Measurements from ENCODE around the gene MYOD1.

DNA sequence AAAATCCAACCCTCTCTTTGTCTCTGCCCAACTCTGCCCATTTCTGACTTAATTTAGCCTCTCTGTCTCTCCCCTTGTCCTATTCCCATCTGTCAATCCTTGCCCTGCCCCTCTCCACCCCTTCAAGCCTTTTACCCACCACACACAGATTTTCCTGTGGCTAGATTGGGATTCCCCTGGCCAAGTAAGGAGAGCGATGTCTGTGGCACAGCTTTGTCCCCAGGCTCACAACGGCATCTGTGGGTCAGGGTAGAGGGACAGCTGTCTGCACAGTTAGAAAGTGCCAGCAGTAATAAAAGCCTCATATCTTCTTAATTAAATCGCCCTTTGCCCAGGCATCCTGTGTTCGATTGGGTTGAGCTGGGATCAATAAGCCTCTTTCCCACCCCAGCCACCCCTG lies 13.9 kb downstream of the MYOD1 start:
- TF ChIP-seq, protein P1, sequence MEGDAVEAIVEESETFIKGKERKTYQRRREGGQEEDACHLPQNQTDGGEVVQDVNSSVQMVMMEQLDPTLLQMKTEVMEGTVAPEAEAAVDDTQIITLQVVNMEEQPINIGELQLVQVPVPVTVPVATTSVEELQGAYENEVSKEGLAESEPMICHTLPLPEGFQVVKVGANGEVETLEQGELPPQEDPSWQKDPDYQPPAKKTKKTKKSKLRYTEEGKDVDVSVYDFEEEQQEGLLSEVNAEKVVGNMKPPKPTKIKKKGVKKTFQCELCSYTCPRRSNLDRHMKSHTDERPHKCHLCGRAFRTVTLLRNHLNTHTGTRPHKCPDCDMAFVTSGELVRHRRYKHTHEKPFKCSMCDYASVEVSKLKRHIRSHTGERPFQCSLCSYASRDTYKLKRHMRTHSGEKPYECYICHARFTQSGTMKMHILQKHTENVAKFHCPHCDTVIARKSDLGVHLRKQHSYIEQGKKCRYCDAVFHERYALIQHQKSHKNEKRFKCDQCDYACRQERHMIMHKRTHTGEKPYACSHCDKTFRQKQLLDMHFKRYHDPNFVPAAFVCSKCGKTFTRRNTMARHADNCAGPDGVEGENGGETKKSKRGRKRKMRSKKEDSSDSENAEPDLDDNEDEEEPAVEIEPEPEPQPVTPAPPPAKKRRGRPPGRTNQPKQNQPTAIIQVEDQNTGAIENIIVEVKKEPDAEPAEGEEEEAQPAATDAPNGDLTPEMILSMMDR (conservative IDR thresholded peaks at IDR 0.05): no peak
- no peak for TF ChIP-seq EZH2 (IDR thresholded peaks at IDR 0.05; ENCODE audit: low read depth)
